Measurements from ENCODE around the gene NRCAM. TPM values are rescaled to one million over a fixed set of nuclear protein-coding genes. Genes with fewer than 3 reads are reported as not detected.

The NRCAM gene
- total and polyA plus RNA-seq, 12 donors: 0.08 to 1.3 (median 0.38) TPM

DNA sequence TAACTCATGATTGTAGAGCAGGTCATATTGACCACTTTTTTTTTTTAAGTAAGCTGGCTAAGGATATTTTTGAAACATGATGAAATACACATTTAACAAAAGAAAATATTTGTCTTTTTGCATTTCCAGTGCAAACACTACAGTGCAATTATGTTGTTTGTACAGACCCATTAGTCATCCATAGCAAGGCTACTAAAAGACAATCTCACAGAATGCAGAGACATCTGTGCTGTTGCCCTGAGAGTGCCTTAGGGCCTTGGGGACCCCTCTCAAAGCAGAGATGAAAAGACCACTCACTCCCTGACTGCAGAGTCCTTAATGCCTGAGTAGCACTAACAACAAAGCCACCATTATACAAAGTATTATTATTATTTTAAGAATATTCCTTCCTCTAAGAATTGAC lies 104.5 kb downstream of the NRCAM start:
- no peak overlapping the region for H3K27ac ChIP-seq
- TF ChIP-seq, protein P1, sequence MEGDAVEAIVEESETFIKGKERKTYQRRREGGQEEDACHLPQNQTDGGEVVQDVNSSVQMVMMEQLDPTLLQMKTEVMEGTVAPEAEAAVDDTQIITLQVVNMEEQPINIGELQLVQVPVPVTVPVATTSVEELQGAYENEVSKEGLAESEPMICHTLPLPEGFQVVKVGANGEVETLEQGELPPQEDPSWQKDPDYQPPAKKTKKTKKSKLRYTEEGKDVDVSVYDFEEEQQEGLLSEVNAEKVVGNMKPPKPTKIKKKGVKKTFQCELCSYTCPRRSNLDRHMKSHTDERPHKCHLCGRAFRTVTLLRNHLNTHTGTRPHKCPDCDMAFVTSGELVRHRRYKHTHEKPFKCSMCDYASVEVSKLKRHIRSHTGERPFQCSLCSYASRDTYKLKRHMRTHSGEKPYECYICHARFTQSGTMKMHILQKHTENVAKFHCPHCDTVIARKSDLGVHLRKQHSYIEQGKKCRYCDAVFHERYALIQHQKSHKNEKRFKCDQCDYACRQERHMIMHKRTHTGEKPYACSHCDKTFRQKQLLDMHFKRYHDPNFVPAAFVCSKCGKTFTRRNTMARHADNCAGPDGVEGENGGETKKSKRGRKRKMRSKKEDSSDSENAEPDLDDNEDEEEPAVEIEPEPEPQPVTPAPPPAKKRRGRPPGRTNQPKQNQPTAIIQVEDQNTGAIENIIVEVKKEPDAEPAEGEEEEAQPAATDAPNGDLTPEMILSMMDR (IDR thresholded peaks at IDR 0.05): no peak
- DNase-seq (no peak), ATAC-seq (no peak)
- no peaks in the 10 kb centered on the region for H3K9me3 ChIP-seq
- no peaks in the 10 kb centered on the region for H3K4me1 ChIP-seq
- H3K27me3 ChIP-seq: peaks cover 0 to 7% (median 0%) of the 10 kb centered on the region in 7 donors
- intact Hi-C loops (cut with DNase I): no loop called here
- H3K36me3 ChIP-seq: no peaks in the 10 kb centered on the region
- H3K4me3 ChIP-seq: no peak overlapping the region

DNA sequence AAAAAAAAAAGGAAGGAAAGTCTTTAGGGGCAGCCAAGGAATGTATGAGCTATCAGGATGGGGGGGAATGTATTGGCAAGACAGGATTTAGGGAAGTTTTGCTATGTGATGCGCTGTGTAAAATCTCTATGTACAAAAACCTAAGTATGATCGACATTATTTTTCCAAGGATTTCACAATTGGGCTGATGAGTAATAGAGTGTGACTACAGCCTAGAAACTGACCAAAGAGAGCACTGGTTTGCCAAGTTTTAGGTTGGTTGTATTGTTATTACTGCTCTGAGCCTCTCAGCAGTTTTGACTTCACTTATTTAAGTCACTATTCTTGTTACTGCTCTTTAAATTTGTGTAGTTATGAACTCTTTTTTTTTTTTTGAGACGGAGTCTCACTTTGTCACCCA lies 107.3 kb downstream of the NRCAM start:
- TF ChIP-seq, protein P1 (IDR thresholded peaks at IDR 0.05): no peak
- ATAC-seq: no peak
- WGBS, 2 donors: 95 to 97% methylated on average over 3 of the region's 3 CpGs

DNA sequence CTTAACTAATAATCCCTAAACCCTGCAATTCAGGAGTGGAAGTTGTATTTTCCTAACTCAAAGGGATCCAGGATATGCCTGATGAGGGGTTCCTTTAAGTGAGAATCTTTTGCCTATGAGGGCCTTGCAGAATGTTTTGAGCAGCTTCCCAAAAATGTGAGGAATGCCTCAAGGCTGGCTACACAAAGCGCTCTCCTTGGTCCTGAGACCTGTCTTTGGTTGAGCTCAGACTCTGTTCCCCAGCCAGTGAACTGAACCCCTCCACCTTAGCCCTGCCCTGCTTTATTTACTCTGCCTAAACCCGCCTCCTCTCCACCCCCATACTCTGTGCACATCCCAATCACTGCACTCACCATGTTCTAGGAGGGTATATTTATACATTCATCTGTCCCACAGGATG lies 108.6 kb downstream of the NRCAM start:
- Histone ChIP-seq H3K9me3 (no peaks in the 10 kb centered on the region), H3K4me3 (no peak overlapping the region), H3K36me3 (no peaks in the 10 kb centered on the region), H3K27me3 (peaks cover 0 to 7% (median 0%) of the 10 kb centered on the region in 7 donors), H3K27ac (no peak overlapping the region), H3K4me1 (no peaks in the 10 kb centered on the region)
- intact Hi-C loops (cut with DNase I): no loop called here
- TF ChIP-seq, protein P1 (IDR thresholded peaks at IDR 0.05): no peak
- ATAC-seq: no peak
- no peak for DNase-seq
- 10 to 16% methylated on average over 2 of the region's 2 CpGs for WGBS, 2 donors

More for the DNA sequence above, 107.3 kb downstream of the NRCAM start:
- H3K27me3 ChIP-seq: peaks cover 0 to 7% (median 0%) of the 10 kb centered on the region in 7 donors
- no peak for DNase-seq
- H3K27ac ChIP-seq: no peak overlapping the region
- H3K36me3 ChIP-seq: no peaks in the 10 kb centered on the region
- no peaks in the 10 kb centered on the region for H3K4me1 ChIP-seq
- H3K9me3 ChIP-seq: no peaks in the 10 kb centered on the region
- H3K4me3 ChIP-seq: no peak overlapping the region
- intact Hi-C loops (cut with DNase I): no loop called here

DNA sequence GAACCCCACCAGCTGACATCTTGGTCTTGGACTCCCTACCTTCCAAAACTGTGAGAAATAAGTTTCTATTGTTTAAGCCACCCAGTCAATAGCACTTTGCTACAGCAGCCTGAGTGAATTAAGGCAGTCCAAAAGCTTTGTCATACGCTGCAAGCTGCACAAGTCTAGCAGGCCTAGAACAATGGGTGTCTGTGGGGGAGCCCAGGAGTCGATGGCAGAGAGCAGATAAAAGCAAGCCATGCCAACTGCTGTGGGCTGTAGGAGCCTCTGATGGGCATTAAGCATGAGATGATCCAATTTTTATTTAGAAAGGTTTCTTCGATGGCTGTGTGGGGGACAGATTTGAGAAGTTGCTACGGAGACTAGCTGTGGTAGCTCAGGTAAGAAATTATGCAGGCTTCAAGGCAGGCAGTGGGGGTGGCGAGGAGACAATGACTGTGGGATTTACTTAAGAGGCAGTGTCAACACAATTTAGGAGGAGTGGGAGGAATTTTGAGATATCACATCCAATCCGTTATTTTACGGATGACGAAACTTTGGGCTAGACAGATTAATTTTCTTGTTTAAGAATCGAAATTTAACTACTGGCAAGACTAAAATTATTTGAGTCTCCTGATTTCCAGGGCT lies 110.4 kb downstream of the NRCAM start:
- intact Hi-C loops (cut with DNase I): no loop called here
- DNase-seq (no peak), ATAC-seq (no peak)
- 79 to 81% methylated on average over 9 of the region's 9 CpGs for WGBS, 2 donors
- Histone ChIP-seq H3K27me3 (peaks cover 0 to 4% (median 0%) of the 10 kb centered on the region in 7 donors), H3K36me3 (no peaks in the 10 kb centered on the region), H3K9me3 (no peaks in the 10 kb centered on the region), H3K27ac (no peak overlapping the region), H3K4me1 (no peaks in the 10 kb centered on the region), H3K4me3 (no peak overlapping the region)
- TF ChIP-seq, protein P1 (IDR thresholded peaks at IDR 0.05): no peak
